HUES48 (cell line): ENCODE results near the gene PHACTR3.

Source experiments
- H3K27ac ChIP-seq: one replicate; pipeline ENCODE4 v1.7.0; 2013; ENCODE audit warnings: low read depth, low read length, inconsistent platforms
- H3K27me3 ChIP-seq: 2 replicates; pipeline ENCODE4 v1.6.1; 2013; ENCODE audit warnings: mild to moderate bottlenecking, low read length; ENCODE audit not compliant: control insufficient read depth, insufficient read depth
- H3K36me3 ChIP-seq: 2 replicates; pipeline ENCODE4 v1.6.1; 2013; ENCODE audit warnings: low read length; ENCODE audit not compliant: control insufficient read depth, insufficient read depth
- H3K4me1 ChIP-seq: 2 replicates; pipeline ENCODE4 v1.6.1; 2013; ENCODE audit warnings: mild to moderate bottlenecking, low read length; ENCODE audit not compliant: control insufficient read depth, insufficient read depth
- H3K4me3 ChIP-seq: 2 replicates; pipeline ENCODE4 v1.5.1; 2013; ENCODE audit warnings: mild to moderate bottlenecking, low read depth, low read length
- H3K9ac ChIP-seq: 2 replicates; pipeline ENCODE4 v1.6.1; 2013; ENCODE audit warnings: mild to moderate bottlenecking, low read depth, low read length, moderate library complexity
- H3K9me3 ChIP-seq: 2 replicates; pipeline ENCODE4 v1.6.1; 2013; ENCODE audit warnings: low read length; ENCODE audit not compliant: control insufficient read depth, insufficient read depth

Gene PHACTR3

GRCh38 chr20:59583428-59584277, 20.7 kb upstream of the PHACTR3 start:
- Histone ChIP-seq H3K4me3 (no peak overlapping the region), H3K36me3 (no peaks in the 10 kb centered on the region), H3K27me3 (peaks cover 40% of the 10 kb centered on the region), H3K4me1 (no peaks in the 10 kb centered on the region), H3K27ac (no peak overlapping the region), H3K9me3 (no peaks in the 10 kb centered on the region), H3K9ac (no peak overlapping the region)

- Histone ChIP-seq H3K9ac (no peak overlapping the region), H3K27me3 (peaks cover 32% of the 10 kb centered on the region), H3K27ac (no peak overlapping the region), H3K4me1 (no peaks in the 10 kb centered on the region), H3K4me3 (no peak overlapping the region), H3K36me3 (no peaks in the 10 kb centered on the region), H3K9me3 (no peaks in the 10 kb centered on the region)
These were observed 19.9 kb upstream of the PHACTR3 start for GRCh38 chr20:59584278-59584925.

GRCh38 chr20:59585714-59586409, 18.5 kb upstream of the PHACTR3 start:
- no peaks in the 10 kb centered on the region for H3K36me3 ChIP-seq
- H3K27ac ChIP-seq: no peak overlapping the region
- H3K9me3 ChIP-seq: no peaks in the 10 kb centered on the region
- no peaks in the 10 kb centered on the region for H3K4me1 ChIP-seq
- H3K4me3 ChIP-seq: no peak overlapping the region
- no peak overlapping the region for H3K9ac ChIP-seq
- H3K27me3 ChIP-seq: peaks cover 22% of the 10 kb centered on the region

GRCh38 chr20:59586613-59587012, 17.7 kb upstream of the PHACTR3 start:
- H3K4me3 ChIP-seq: no peak overlapping the region
- no peaks in the 10 kb centered on the region for H3K9me3 ChIP-seq
- H3K27me3 ChIP-seq: peaks cover 16% of the 10 kb centered on the region
- H3K4me1 ChIP-seq: no peaks in the 10 kb centered on the region
- no peak overlapping the region for H3K9ac ChIP-seq
- H3K27ac ChIP-seq: no peak overlapping the region
- H3K36me3 ChIP-seq: no peaks in the 10 kb centered on the region

GRCh38 chr20:59587570-59587969, 16.8 kb upstream of the PHACTR3 start:
- no peaks in the 10 kb centered on the region for H3K4me1 ChIP-seq
- H3K36me3 ChIP-seq: no peaks in the 10 kb centered on the region
- no peak overlapping the region for H3K4me3 ChIP-seq
- H3K9ac ChIP-seq: no peak overlapping the region
- no peak overlapping the region for H3K27ac ChIP-seq
- peaks cover 9% of the 10 kb centered on the region for H3K27me3 ChIP-seq
- no peaks in the 10 kb centered on the region for H3K9me3 ChIP-seq

- H3K9me3 ChIP-seq: no peaks in the 10 kb centered on the region
- no peaks in the 10 kb centered on the region for H3K36me3 ChIP-seq
- no peak overlapping the region for H3K4me3 ChIP-seq
- H3K9ac ChIP-seq: no peak overlapping the region
- peaks cover 7% of the 10 kb centered on the region; the same call in 1 of the 2 replicates for H3K27me3 ChIP-seq
- no peaks in the 10 kb centered on the region for H3K4me1 ChIP-seq
- H3K27ac ChIP-seq: no peak overlapping the region
These were observed 16.0 kb upstream of the PHACTR3 start for GRCh38 chr20:59588236-59588855.

GRCh38 chr20:59589086-59589684, 15.2 kb upstream of the PHACTR3 start:
- H3K27me3 ChIP-seq: peaks cover 7% of the 10 kb centered on the region; the same call in 1 of the 2 replicates

GRCh38 chr20:59591061-59591460, 13.3 kb upstream of the PHACTR3 start:
- Histone ChIP-seq H3K27ac (no peak overlapping the region), H3K9ac (no peak overlapping the region)

More at GRCh38 chr20:59589086-59589684, 15.2 kb upstream of the PHACTR3 start:
- Histone ChIP-seq H3K4me3 (no peak overlapping the region), H3K4me1 (no peaks in the 10 kb centered on the region), H3K9me3 (no peaks in the 10 kb centered on the region), H3K27ac (no peak overlapping the region), H3K36me3 (no peaks in the 10 kb centered on the region), H3K9ac (no peak overlapping the region)

GRCh38 chr20:59596690-59597089, 7.7 kb upstream of the PHACTR3 start:
- H3K9me3 ChIP-seq: no peaks in the 10 kb centered on the region
- no peaks in the 10 kb centered on the region for H3K4me1 ChIP-seq
- H3K27me3 ChIP-seq: peaks cover 32% of the 10 kb centered on the region
- no peak overlapping the region for H3K4me3 ChIP-seq
- H3K36me3 ChIP-seq: no peaks in the 10 kb centered on the region
- no peak overlapping the region for H3K9ac ChIP-seq
- no peak overlapping the region for H3K27ac ChIP-seq

More at GRCh38 chr20:59591061-59591460, 13.3 kb upstream of the PHACTR3 start:
- Histone ChIP-seq H3K4me1 (no peaks in the 10 kb centered on the region), H3K9me3 (no peaks in the 10 kb centered on the region), H3K36me3 (no peaks in the 10 kb centered on the region), H3K27me3 (peaks cover 7% of the 10 kb centered on the region; the same call in 1 of the 2 replicates), H3K4me3 (no peak overlapping the region)

- Histone ChIP-seq H3K4me1 (no peaks in the 10 kb centered on the region), H3K36me3 (no peaks in the 10 kb centered on the region), H3K27ac (no peak overlapping the region), H3K27me3 (peaks cover 38% of the 10 kb centered on the region), H3K9me3 (no peaks in the 10 kb centered on the region), H3K9ac (no peak overlapping the region), H3K4me3 (no peak overlapping the region)
These were observed 7.1 kb upstream of the PHACTR3 start for GRCh38 chr20:59597240-59597639.
